ENCODE data around the gene ALKBH6.

DNA sequence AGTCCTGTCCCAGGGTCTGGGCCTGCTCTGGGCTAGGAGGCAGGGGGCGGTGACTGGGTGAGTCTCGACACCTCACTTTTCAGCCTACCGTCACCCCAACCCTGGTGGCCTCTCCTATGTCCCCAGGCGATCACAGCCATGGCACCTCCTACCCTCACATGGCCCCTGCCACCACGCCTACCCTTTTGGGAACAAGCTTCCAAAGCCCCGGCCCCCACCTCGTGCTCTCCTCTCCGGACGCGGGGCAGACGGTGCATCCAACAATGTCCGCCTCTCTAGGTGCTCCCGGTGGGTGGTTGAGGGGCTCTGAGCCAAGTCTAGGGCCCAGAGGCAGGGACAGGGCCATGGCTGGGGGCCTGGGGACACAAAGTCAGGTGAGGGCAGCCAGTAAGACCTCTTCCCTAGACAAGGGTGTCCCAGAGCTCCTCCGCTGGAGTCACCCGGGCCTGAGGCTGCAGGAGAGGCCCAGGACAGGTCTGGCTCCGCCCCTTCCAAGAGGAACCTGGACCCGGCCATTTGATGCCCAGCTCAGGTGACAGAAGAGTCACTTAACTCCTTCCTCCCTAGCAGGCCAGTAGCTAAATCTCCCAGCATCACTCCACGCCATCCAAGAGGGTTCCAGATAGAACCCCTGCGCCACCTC, 5.6 kb downstream of the ALKBH6 start, which contains the start of gene SYNE4:
- TF ChIP-seq, protein P1, sequence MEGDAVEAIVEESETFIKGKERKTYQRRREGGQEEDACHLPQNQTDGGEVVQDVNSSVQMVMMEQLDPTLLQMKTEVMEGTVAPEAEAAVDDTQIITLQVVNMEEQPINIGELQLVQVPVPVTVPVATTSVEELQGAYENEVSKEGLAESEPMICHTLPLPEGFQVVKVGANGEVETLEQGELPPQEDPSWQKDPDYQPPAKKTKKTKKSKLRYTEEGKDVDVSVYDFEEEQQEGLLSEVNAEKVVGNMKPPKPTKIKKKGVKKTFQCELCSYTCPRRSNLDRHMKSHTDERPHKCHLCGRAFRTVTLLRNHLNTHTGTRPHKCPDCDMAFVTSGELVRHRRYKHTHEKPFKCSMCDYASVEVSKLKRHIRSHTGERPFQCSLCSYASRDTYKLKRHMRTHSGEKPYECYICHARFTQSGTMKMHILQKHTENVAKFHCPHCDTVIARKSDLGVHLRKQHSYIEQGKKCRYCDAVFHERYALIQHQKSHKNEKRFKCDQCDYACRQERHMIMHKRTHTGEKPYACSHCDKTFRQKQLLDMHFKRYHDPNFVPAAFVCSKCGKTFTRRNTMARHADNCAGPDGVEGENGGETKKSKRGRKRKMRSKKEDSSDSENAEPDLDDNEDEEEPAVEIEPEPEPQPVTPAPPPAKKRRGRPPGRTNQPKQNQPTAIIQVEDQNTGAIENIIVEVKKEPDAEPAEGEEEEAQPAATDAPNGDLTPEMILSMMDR (IDR thresholded peaks at IDR 0.05), result no peak
- TF ChIP-seq POLR2AphosphoS5 (IDR thresholded peaks at IDR 0.05), result no peak
